A549 (cell line): ENCODE results near the gene GRIA1.

ENCODE experiments used
- BHLHE40 ChIP-seq: IDR thresholded peaks from 2 replicates; pipeline ENCODE4 v1.6.1; 2012; ENCODE audit warnings: low read depth, low read length, inconsistent platforms
- CHD2 ChIP-seq: fragments of 150-350 bp; IDR thresholded peaks from 2 replicates; pipeline ENCODE4 v1.6.1; 2014; ENCODE audit warnings: low read length; ENCODE audit not compliant: partially characterized antibody
- CTCF ChIP-seq: fragments of >200 bp; sonication (Bioruptor Twin); formaldehyde crosslinking; IDR thresholded peaks from 3 replicates; pipeline ENCODE4 v1.5.1; 2016
- EHF ChIP-seq: fragments of 250-450 bp; sonication (Bioruptor Pico); IDR thresholded peaks from 2 replicates; pipeline ENCODE4 v1.5.0; 2020; ENCODE audit warnings: mild to moderate bottlenecking
- MYC ChIP-seq: IDR thresholded peaks from 2 replicates; pipeline ENCODE4 v1.6.1; 2012; ENCODE audit warnings: mild to moderate bottlenecking, inconsistent platforms, low read length, improper control_type of control experiment, borderline replicate concordance
- NFE2L2 ChIP-seq: fragments of 150-350 bp; conservative IDR thresholded peaks from 2 replicates; pipeline ENCODE4 v1.6.1; 2014; ENCODE audit warnings: low read length
- POLR2A ChIP-seq: IDR thresholded peaks from 2 replicates; pipeline ENCODE4 v1.6.1; 2012; ENCODE audit warnings: mild to moderate bottlenecking, low read length
- USF2 ChIP-seq: fragments of 450-650 bp; IDR thresholded peaks from 2 replicates; pipeline ENCODE4 v1.6.1; 2014; ENCODE audit warnings: antibody characterized with exemption

GRCh38 chr5:153626836-153627235 is 136.4 kb downstream of the GRIA1 start:
- TF ChIP-seq CTCF (no peak), POLR2A (no peak), MYC (no peak), USF2 (no peak), CHD2 (no peak), EHF (CRISPR knock-in tag) (no peak), BHLHE40 (no peak), NFE2L2 (no peak)
